Activated CD8-positive, alpha-beta T cell treated with anti-CD3 and anti-CD28 coated beads, Interleukin-2, amount 10 ng/mL, durations not matched to agents 7 days and 5 days (primary cell): ENCODE data around the gene NRN1. TPM values are rescaled to one million over a fixed set of nuclear protein-coding genes. Genes with fewer than 3 reads are reported as not detected.

Experiments used
- ATAC-seq: fragments of 150-1000 bp; cut with Tn5 transposase; one replicate; pipeline ENCODE4 v1.10.0; 2021; ENCODE audit warnings: moderate library complexity
- CTCF ChIA-PET: fragments of 350-600 bp; sonication (Branson Sonifier 250); formaldehyde crosslinking; loops from one replicate; lab custom pipeline; 2021; ENCODE audit warnings: antibody characterized with exemption; lab: Charles Lee
- POLR2A ChIA-PET: fragments of 350-600 bp; sonication (Branson Sonifier 250); formaldehyde crosslinking; loops from one replicate; lab custom pipeline; 2021; ENCODE audit warnings: antibody characterized with exemption; lab: Charles Lee
- DNase-seq: peaks from one replicate; pipeline ENCODE4 v3.0.0-alpha.2; 2020
- H3K27ac Mint-ChIP-seq: one replicate; pipeline ENCODE4 v1.8.0; 2021; ENCODE audit warnings: mild to moderate bottlenecking, mixed read lengths
- H3K27me3 Mint-ChIP-seq: one replicate; pipeline ENCODE4 v1.8.0; 2021; ENCODE audit warnings: low read depth, mixed read lengths
- H3K36me3 Mint-ChIP-seq: one replicate; pipeline ENCODE4 v1.8.0; 2021; ENCODE audit warnings: low read depth, mixed read lengths
- H3K4me1 Mint-ChIP-seq: one replicate; pipeline ENCODE4 v1.8.0; 2021; ENCODE audit warnings: low read depth, mixed read lengths
- H3K4me3 Mint-ChIP-seq: one replicate; pipeline ENCODE4 v1.8.0; 2021; ENCODE audit warnings: mild to moderate bottlenecking, mixed read lengths
- H3K9me3 Mint-ChIP-seq: one replicate; pipeline ENCODE4 v1.8.0; 2022; ENCODE audit warnings: mixed read lengths; ENCODE audit not compliant: insufficient read depth
- total RNA-seq, 2 experiments: library from RNA; stranded (reverse); gene quantifications; one replicate each; pipeline ENCODE4 v1.2.3, GENCODE V29; 2021

Gene NRN1
- total RNA-seq, 2 experiments from 2014 or later, result 13.3 to 15.3 TPM

DNA sequence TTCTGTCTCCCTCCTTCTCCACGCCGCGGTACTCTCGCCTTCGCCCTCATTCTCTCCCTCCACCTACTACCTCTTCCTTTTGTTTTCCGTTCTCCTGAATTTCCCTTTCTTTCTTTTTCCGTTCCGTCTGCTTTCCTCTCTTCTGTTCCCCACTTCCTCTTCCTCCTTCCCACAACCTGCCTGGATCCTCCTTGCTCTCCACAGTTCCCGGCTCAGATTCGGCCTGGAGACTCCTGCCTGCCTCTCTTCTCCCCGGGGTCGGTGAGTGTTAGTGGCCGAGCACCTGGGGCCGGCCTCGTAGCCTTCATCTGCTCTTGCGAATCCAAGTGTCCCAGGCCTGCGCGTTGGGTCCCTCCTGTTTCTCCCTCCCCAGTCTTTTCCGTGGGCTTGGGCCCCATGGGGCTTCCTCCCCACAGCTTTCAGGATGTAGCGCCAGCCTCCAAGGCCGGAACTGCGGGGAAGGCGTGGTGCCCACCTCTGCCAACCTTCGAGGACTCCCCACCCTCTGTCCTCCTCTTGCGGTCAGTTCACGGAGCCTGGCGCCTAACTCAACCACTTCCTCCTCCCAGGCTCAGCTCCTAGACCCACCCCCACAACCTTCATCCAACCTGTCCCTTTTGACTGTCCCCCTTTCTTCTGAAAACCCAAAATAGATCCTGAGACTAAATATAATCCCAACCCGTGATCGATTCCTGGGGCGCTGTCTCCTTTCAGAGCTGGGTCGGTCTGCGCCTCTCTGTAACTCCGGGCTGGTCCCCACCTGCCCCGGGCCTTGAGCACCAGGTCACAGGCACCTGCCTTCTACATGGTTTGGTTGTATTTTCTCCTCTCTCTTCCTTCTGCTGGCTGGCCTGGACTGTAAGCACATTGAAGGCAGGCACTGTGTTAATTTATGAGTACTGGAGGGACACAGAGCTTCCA, 6.8 kb downstream of the NRN1 start:
- POLR2A ChIA-PET, result no interaction called here
- peak overlapping the region; percentile 69 for H3K27ac Mint-ChIP-seq
- H3K4me1 Mint-ChIP-seq, result peaks cover 85% of the 10 kb centered on the region
- peak overlapping the region; percentile 47 for H3K4me3 Mint-ChIP-seq
- H3K36me3 Mint-ChIP-seq, result peaks cover 52% of the 10 kb centered on the region
- CTCF ChIA-PET, result interaction anchor here (0.9 to 1.7 kb wide), 3 partner anchors 9 to 16 kb away, joined by 3 to 5 read pairs (median 3); no protein-coding TSS in a partner anchor
- ATAC-seq, result no peak
- H3K27me3 Mint-ChIP-seq, result peaks cover 78% of the 10 kb centered on the region
- H3K9me3 Mint-ChIP-seq, result peaks cover 7% of the 10 kb centered on the region
- no peak for DNase-seq

DNA sequence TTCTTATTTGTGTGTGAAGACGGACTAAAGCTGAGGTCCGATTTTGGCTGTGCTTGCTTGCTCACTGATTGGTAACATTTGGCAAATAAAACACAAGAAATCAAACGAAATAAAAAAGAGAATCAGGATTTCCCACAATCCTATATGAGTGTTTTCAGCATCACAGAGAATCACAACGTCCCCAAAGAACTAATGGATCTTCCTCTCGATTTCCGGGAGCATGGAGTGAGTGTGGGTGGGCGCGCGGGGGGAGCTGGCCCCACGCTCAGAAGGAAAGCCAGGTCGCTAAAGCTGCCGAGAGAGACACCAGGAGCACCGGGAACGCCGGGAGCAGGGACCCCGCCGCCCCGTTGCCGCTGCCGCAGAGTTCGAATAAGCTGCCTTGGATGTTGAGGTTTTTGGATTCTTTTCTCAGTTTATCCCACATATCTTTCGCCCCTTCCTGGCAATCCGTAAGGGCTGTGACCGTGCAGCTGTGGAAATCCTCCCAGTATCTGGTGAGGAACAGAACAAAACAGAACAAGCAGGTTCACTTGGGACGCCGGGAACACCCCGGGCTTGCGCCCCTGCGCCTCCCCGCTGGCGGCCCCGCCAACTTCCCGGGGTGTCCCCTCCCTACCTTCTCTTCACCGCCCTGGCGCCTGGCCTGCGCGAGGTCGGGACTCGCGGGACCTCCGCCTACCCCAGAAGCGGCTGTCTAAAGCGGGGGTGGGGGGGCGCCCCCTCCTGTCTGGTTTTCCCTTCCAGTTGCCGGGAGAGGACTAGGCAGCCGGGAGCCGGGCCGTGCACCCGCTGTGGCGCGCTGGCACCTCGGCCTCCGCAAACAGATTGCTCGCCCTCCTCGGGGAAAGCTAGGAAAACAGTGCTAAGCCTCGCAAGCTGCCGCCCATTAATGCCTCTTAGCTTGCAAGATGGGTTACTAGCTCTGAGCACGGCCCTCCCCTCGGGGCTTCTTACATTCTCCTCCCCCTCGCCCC, 7.7 kb downstream of the NRN1 start:
- Mint-ChIP-seq H3K4me1 (peaks cover 82% of the 10 kb centered on the region), H3K27ac (peak overlapping the region; percentile 69), H3K36me3 (peaks cover 43% of the 10 kb centered on the region), H3K9me3 (peaks cover 7% of the 10 kb centered on the region), H3K4me3 (peak overlapping the region; percentile 59), H3K27me3 (peaks cover 78% of the 10 kb centered on the region)
- ChIA-PET CTCF (interaction anchor here (0.9 to 2.2 kb wide), 4 partner anchors 8 to 528 kb away, joined by 3 to 9 read pairs (median 4); partner anchors contain the start of gene NRN1), POLR2A (no interaction called here)
- ATAC-seq (no peak), DNase-seq (no peak)

DNA sequence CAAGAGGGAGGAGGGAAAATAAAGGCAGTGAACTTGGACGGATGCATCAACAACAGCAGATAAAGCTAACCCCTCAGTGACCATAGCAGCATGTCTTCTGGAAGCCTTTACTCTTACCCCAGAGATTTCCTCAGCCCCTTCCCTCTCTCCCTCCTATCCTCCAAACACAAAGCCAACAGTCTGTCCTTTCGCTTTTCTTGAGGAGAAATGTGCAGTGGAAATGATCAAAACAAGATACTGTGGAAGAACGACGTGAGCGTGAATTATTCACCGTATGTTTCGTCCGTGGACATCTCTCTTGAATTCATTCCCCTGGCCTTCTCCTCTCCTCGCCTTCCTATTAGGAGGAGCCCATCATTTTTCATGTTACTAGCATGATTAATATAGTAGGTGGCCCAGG, 8.5 kb downstream of the NRN1 start:
- DNase-seq (no peak), ATAC-seq (no peak)
- ChIA-PET POLR2A (interaction anchor here (0.6 kb wide), 1 partner anchor 571 kb away, joined by 3 read pairs; no protein-coding TSS in a partner anchor), CTCF (interaction anchor here (1.0 to 2.2 kb wide), 2 partner anchors 9 to 527 kb away, joined by 4 to 9 read pairs; partner anchors contain the start of gene NRN1)
- H3K27ac Mint-ChIP-seq, result peak overlapping the region; percentile 1
- H3K36me3 Mint-ChIP-seq, result peaks cover 43% of the 10 kb centered on the region
- H3K4me3 Mint-ChIP-seq, result peak overlapping the region; percentile 57
- H3K4me1 Mint-ChIP-seq, result peaks cover 84% of the 10 kb centered on the region
- H3K9me3 Mint-ChIP-seq, result peaks cover 7% of the 10 kb centered on the region
- H3K27me3 Mint-ChIP-seq, result peaks cover 81% of the 10 kb centered on the region

DNA sequence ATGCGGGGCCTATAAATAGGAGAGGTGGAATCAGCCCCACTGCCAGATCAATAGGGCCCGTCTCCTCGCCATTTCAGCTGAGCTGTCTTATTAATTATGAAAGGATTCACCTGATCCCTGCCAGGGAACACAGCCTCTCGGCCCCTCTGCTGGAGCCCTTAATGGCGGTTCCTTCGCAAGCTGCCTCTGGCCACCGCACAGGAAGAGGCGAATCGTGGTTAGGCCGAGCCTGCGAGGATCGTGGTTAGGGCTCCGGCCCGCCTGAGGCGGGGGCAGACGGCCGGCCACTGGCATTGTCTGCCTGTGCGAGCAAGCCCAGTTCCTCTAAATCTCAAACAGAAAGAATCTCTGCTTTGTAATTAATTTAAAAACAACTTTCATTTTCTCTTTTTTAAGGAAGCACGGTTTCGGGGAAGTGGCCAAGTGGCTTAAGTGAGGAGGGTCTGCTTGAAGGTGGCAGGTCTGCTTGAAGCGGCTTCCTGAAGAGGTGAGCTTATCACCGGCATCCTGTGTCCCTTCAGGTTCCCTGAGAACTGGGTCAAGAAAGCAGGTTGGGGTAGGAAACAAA, 9.2 kb downstream of the NRN1 start:
- peaks cover 7% of the 10 kb centered on the region for H3K9me3 Mint-ChIP-seq
- ChIA-PET POLR2A (interaction anchor here (0.6 to 1.3 kb wide), 2 partner anchors 10 to 572 kb away, joined by 3 read pairs; no protein-coding TSS in a partner anchor), CTCF (interaction anchor here (2.2 kb wide), 1 partner anchor 10 kb away, joined by 9 read pairs; the partner anchor contains the start of gene NRN1)
- peaks cover 80% of the 10 kb centered on the region for H3K27me3 Mint-ChIP-seq
- H3K4me3 Mint-ChIP-seq, result peak overlapping the region; percentile 87
- ATAC-seq (peak; percentile 29), DNase-seq (no peak)
- peaks cover 38% of the 10 kb centered on the region for H3K36me3 Mint-ChIP-seq
- peaks cover 76% of the 10 kb centered on the region for H3K4me1 Mint-ChIP-seq
- peak overlapping the region; percentile 84 for H3K27ac Mint-ChIP-seq

DNA sequence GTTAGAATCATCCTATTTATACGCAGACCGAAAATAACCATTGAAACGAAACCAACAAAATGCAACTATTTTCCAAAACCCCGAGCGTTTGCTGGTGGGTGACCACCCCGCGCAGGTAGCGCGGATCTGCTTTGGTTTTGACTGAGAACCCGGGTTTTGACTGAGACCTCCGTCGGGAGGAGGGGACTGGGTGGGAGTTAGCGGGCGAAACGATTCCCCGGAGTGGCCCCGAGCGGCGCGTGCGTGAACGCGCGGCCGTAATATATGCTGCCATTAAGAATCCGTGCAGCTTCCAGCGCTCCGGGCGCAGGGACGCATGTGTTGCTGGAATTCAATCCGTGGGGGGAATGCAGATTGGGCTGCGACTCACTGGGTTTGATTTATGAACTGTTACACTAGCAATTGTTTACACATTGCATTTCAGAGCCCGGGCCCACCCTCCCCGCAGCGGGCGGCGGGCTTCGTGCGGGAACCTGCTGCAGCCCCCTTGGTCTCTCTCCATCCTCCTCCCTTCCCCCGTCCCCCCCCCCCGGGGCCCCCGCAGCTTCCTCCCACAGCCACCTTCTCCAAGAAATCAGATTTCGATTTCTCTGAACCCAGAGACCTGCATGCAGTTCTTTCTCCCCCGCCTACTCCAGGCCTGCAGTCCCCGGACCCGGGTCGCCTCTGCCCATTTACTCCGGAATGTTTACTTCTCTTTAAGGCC, 9.9 kb downstream of the NRN1 start:
- POLR2A ChIA-PET, result interaction anchor here (0.6 to 1.3 kb wide), 2 partner anchors 10 to 13 kb away, joined by 3 read pairs; no protein-coding TSS in a partner anchor
- Mint-ChIP-seq H3K27me3 (peaks cover 80% of the 10 kb centered on the region), H3K4me1 (peaks cover 72% of the 10 kb centered on the region), H3K27ac (peak overlapping the region; percentile 84), H3K36me3 (peaks cover 34% of the 10 kb centered on the region), H3K4me3 (peak overlapping the region; percentile 87), H3K9me3 (peaks cover 7% of the 10 kb centered on the region)
- DNase-seq, result peak; percentile 48
- ATAC-seq, result peak; percentile 41
- CTCF ChIA-PET, result interaction anchor here (2.2 kb wide), 1 partner anchor 11 kb away, joined by 9 read pairs; the partner anchor contains the start of gene NRN1

DNA sequence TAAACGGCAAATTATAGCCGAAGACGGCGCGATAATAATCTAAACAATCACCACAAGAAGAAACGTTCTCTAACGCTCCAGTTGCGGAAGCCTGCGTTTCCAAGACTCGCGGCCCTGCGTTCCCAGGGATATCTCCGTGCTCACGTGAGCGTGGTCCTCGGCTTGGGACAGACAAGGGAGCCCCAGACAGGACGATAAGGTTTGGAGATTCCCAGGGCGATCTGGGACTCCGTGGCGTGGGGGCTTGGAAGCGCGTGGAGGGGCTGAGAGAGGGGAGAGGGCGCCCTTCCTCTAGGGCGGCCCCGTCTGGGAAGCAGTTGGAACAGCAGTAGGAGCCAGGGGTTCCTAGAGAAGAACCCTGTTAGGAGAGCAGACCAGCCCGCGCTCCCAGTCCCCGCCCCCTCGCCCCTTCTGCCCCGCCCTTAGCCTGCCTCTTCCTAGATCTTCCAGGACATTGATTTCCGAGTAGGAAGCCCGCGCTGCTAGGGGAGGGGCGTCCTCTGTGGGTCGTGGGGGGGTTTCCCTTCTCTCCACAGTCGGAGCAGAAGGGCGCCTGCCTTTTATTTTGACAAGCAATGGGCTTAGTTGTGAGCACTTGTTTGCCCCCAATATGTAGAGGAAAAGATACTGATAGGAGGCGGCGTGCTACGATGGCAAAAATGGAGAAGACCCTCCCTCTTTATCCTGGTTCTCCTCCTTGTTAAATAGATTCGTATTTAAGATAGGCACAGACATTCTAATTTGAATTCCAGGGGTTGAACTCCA, 10.6 kb downstream of the NRN1 start:
- Mint-ChIP-seq H3K4me3 (peak overlapping the region; percentile 87), H3K27ac (peak overlapping the region; percentile 82), H3K9me3 (peaks cover 7% of the 10 kb centered on the region), H3K4me1 (peaks cover 69% of the 10 kb centered on the region), H3K27me3 (peaks cover 80% of the 10 kb centered on the region), H3K36me3 (peaks cover 27% of the 10 kb centered on the region)
- ChIA-PET CTCF (interaction anchor here (1.7 to 2.3 kb wide), 2 partner anchors 10 to 525 kb away, joined by 9 to 10 read pairs; no protein-coding TSS in a partner anchor), POLR2A (interaction anchor here (0.6 kb wide), 1 partner anchor 12 kb away, joined by 3 read pairs; no protein-coding TSS in a partner anchor)
- peak; percentile 32 for ATAC-seq
- peak; percentile 48 for DNase-seq

DNA sequence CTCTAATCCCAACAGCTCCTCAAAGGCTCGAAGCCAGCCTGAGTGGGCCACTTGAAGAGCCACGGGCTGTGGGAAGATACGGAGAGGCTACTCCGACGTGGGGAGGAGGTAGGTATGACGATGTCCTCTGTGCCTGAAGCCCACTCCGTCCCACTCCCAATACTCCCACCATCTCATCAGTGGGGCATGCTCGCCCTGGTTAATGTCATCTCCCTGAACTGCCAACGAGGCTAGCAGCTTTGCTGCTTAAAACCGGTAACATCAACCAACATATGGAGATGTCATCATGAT, 11.1 kb downstream of the NRN1 start:
- H3K4me3 Mint-ChIP-seq, result peak overlapping the region; percentile 87
- ChIA-PET POLR2A (no interaction called here), CTCF (interaction anchor here (1.1 to 2.3 kb wide), 5 partner anchors 8 to 524 kb away, joined by 3 to 10 read pairs (median 9); partner anchors contain the start of gene NRN1)
- peaks cover 74% of the 10 kb centered on the region for H3K4me1 Mint-ChIP-seq
- ATAC-seq (no peak), DNase-seq (no peak)
- H3K27me3 Mint-ChIP-seq, result peaks cover 82% of the 10 kb centered on the region
- peaks cover 27% of the 10 kb centered on the region for H3K36me3 Mint-ChIP-seq
- H3K27ac Mint-ChIP-seq, result peak overlapping the region; percentile 14
- peaks cover 7% of the 10 kb centered on the region for H3K9me3 Mint-ChIP-seq

DNA sequence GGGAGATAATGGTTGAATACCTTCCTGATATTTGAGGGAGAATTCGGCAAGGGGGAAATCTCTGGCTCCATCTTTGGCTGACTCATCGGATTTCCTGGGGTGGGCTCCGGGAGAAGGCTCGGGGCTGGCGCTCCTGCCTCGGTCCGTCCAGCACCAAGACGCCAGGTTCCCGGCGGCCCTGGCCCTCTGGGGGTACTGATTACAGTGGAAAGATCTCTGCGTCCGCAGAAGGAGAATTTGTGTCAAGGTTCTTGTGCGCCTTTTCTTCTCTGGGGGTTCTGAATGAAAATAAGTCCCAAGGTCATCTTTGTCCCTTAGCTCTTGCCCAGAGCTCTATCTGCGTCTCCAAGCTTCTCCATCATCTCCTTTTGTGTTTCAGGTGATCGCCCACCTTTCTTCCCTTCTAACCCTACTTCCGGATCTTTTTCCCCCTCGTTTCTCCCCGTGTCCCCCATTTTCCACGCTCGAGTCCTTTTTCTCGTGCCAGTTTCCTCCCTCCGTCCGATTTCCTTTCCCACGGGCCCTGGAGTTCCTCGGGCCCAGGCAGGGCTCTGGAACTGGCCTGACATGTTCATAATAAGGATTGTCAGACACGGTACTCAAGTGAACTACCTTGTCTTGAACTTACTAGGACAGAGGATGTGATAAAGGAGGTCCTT, 11.6 kb downstream of the NRN1 start:
- H3K9me3 Mint-ChIP-seq, result peaks cover 2% of the 10 kb centered on the region
- POLR2A ChIA-PET, result interaction anchor here (1.3 to 1.4 kb wide), 2 partner anchors 9 to 12 kb away, joined by 4 to 5 read pairs; no protein-coding TSS in a partner anchor

DNA sequence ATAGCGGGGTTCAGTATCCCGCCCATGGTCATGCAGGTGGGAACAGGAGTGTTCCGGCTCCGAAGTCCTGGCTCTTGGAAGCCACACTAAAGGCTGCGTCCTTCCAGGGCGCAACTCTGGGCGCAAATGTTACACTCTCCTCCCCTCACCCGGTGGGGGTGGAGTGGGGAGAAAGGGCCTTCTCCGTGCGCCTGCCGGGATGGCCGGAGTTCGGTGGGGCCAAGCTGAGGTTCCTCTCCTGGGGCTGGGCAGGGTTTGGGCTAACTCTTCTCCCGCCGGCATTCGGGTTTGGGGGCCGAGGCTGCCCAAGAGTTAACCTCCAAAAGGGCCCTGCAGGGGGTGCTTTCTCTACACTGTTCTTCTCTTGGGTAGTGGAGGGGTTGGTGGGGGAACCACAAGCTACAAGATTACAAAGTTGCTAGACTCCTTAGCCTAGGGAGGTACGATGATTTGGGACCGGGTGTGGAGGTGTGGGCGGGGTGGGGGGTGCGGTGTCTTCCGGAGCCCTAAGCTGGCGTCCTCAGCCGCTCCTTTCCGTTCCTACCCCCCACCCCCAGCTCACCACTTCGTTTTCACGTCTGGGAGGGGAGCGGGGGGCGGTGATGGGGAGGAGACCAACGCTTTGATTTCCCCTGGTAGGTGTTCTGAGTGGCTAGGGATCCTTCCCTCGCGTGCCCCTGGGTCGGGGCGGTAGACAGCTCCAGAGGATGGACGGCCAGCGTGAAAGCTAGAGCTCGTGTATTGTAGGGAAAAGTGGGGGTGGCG, 12.3 kb downstream of the NRN1 start:
- DNase-seq (peak; percentile 52), ATAC-seq (peak; percentile 21)
- Mint-ChIP-seq H3K4me3 (peak overlapping the region; percentile 60), H3K4me1 (peaks cover 69% of the 10 kb centered on the region), H3K27ac (peak overlapping the region; percentile 40), H3K36me3 (peaks cover 16% of the 10 kb centered on the region), H3K9me3 (no peaks in the 10 kb centered on the region), H3K27me3 (peaks cover 77% of the 10 kb centered on the region)
- ChIA-PET POLR2A (interaction anchor here (1.3 to 1.4 kb wide), 2 partner anchors 9 to 13 kb away, joined by 4 to 5 read pairs; no protein-coding TSS in a partner anchor), CTCF (interaction anchor here (0.8 to 2.3 kb wide), 8 partner anchors 8 to 523 kb away, joined by 3 to 10 read pairs (median 4); partner anchors contain the start of gene NRN1)

More for the DNA sequence above, 11.6 kb downstream of the NRN1 start:
- Mint-ChIP-seq H3K4me3 (peak overlapping the region; percentile 87), H3K27me3 (peaks cover 79% of the 10 kb centered on the region), H3K4me1 (peaks cover 73% of the 10 kb centered on the region), H3K27ac (peak overlapping the region; percentile 40), H3K36me3 (peaks cover 23% of the 10 kb centered on the region)
- DNase-seq (no peak), ATAC-seq (no peak)
- CTCF ChIA-PET, result interaction anchor here (0.8 to 2.3 kb wide), 8 partner anchors 9 to 524 kb away, joined by 3 to 10 read pairs (median 4); partner anchors contain the start of gene NRN1
